ENCODE results near the gene SF3A2. TPM values are rescaled to one million over a fixed set of nuclear protein-coding genes. Genes with fewer than 3 reads are reported as not detected.

SF3A2 gene
- total RNA-seq, 1 donor from 2014 or later = 72.8 TPM

- DNase-seq (ENCODE audit: low spot score) = peak; percentile 51
These were observed 28.4 kb upstream of the SF3A2 start for GRCh38 chr19:2207991-2208860.

- no peak for DNase-seq (ENCODE audit: low spot score)
These were observed 27.6 kb upstream of the SF3A2 start for GRCh38 chr19:2208975-2209374.

GRCh38 chr19:2209408-2209807, 27.2 kb upstream of the SF3A2 start:
- no peak for DNase-seq (ENCODE audit: low spot score)

DNA sequence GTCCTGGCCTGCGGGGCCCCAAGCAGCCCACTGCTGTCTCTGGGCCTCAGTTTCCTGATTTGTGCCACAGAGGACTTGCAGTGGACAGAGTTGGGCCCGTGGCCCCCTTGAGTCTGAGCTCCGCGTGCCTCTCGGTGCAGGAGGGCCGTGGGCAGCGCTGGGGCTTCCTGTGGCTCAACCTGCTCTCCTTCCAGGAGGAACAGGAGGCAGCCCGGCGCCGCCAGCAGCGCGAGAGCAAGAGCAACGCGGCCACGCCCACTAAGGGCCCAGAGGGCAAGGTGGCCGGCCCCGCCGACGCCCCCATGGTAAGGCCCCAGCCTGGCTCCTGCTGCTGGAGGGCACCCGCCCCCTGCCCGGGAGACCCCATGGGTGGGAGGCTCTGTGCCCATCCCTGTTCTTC, 26.4 kb upstream of the SF3A2 start:
- DNase-seq (ENCODE audit: low spot score) = no peak

- DNase-seq (ENCODE audit: low spot score) = no peak
These were observed 25.5 kb upstream of the SF3A2 start for GRCh38 chr19:2210987-2211740.

GRCh38 chr19:2212861-2213711, 23.5 kb upstream of the SF3A2 start:
- DNase-seq (ENCODE audit: low spot score) = peak; percentile 62

GRCh38 chr19:2213799-2214198, 22.8 kb upstream of the SF3A2 start:
- DNase-seq (ENCODE audit: low spot score) = no peak

GRCh38 chr19:2214251-2214650, 22.4 kb upstream of the SF3A2 start:
- DNase-seq (ENCODE audit: low spot score) = no peak

DNA sequence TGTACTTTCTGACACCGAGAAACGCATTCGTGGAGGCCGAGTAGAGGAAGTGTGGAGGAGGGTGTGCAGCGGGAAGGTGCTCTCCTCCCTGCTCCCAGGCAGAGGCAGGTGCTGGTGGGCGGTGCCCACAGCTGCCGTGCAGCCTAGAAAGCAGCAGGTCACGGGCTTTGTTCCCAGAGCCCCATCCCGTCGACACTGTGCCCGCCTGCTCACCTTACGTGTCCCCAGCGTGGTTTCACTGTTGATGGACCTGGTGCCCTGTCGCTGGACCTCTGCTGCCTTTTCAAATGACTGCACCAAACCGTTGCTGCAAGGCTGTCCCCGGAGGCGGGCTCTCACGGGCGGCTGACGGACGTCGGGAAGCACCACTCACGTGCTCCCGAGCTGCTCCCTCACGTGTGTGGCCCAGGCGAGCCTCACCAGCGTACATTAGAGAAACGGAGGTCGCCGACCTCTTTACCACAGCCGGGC, 21.3 kb upstream of the SF3A2 start:
- DNase-seq (ENCODE audit: low spot score) = no peak

DNA sequence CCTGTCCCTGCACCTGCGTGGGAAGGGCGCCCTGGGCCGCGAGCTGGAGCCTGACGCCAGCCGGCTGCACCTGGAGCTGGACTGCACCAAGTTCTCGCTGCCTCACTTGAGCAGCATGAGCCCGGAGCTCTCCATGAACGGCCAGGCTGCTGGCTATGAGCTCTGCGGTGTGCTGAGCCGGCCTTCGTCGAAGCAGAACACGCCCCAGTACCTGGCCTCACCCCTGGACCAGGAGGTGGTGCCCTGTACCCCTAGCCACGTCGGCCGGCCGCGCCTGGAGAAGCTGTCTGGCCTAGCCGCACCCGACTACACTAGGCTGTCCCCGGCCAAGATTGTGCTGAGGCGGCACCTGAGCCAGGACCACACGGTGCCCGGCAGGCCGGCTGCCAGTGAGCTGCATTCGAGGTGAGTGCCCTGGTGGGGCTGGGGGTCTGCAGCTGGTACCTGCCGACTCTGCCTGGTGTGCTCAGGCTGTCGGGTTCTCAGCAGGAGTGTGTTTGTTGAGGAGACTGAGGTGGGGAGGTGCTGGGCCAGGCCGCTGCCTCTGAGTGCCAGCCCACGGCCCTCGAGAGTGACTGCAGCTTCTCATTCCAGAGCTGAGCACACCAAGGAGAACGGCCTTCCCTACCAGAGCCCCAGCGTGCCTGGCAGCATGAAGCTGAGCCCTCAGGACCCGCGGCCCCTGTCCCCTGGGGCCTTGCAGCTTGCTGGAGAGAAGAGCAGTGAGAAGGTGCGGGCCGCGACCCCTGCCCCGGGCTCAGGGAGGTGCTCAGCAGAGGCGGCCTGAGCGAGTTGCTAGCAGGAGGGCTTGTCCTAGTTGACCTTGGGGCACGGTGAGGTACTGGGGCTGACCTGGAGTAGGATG, 20.0 kb upstream of the SF3A2 start:
- DNase-seq (ENCODE audit: low spot score) = no peak

DNA sequence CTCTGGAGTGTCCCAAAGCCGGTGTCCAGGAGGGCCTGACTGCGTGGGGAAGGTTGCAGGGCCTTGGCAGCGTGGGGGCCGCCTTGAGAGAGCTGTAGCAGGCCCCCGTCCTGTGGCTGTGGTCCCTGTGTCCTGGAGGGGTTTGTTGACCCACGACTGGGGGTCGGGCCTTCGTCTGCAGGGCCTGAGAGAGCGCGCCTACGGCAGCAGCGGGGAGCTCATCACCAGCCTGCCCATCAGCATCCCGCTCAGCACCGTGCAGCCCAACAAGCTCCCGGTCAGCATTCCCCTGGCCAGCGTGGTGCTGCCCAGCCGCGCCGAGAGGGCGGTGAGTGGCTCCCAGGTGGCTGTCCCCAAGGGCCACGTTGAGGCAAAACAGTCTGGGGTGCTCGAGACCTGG, 19.0 kb upstream of the SF3A2 start:
- DNase-seq (ENCODE audit: low spot score) = no peak

- no peak for DNase-seq (ENCODE audit: low spot score)
These were observed 16.9 kb upstream of the SF3A2 start for GRCh38 chr19:2219726-2220125.

GRCh38 chr19:2221250-2221831, 15.3 kb upstream of the SF3A2 start:
- DNase-seq (ENCODE audit: low spot score) = no peak

DNA sequence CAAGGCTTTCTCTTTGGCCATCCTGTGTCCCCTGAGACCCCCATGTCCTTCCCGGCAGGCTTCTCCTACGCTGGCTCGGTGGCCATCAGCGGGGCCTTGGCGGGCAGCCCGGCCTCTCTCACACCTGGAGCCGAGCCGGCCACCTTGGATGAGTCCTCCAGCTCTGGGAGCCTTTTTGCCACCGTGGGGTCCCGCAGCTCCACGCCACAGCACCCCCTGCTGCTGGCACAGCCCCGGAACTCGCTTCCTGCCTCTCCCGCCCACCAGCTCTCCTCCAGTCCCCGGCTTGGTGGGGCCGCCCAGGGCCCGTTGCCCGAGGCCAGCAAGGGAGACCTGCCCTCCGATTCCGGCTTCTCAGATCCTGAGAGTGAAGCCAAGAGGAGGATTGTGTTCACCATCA, 14.7 kb upstream of the SF3A2 start:
- DNase-seq (ENCODE audit: low spot score) = no peak

GRCh38 chr19:2223391-2223790, 13.2 kb upstream of the SF3A2 start:
- DNase-seq (ENCODE audit: low spot score) = no peak

DNA sequence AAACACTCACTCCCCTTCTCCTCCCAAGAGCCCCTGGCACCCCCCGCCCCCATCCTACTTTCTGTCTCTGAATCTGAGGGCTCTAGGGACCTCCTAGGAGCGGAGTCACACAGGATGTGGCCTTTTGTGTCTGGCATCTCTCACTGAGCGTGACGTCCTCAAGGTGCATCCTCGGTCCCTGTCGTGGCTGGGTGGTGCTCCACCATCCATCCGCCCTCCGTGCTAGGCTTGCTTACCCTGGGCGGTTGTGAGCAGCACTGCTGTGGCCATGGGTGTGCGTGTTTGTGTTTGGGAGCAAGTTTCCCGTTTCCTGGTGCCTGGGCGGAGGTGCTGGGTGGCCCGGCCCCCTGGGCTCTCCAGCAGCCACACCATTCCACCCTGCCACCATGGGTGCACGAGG, 12.7 kb upstream of the SF3A2 start:
- no peak for DNase-seq (ENCODE audit: low spot score)

- no peak for DNase-seq (ENCODE audit: low spot score)
These were observed 11.8 kb upstream of the SF3A2 start for GRCh38 chr19:2224754-2225349.

- DNase-seq (ENCODE audit: low spot score) = no peak
These were observed 11.1 kb upstream of the SF3A2 start for GRCh38 chr19:2225415-2226050.

DNA sequence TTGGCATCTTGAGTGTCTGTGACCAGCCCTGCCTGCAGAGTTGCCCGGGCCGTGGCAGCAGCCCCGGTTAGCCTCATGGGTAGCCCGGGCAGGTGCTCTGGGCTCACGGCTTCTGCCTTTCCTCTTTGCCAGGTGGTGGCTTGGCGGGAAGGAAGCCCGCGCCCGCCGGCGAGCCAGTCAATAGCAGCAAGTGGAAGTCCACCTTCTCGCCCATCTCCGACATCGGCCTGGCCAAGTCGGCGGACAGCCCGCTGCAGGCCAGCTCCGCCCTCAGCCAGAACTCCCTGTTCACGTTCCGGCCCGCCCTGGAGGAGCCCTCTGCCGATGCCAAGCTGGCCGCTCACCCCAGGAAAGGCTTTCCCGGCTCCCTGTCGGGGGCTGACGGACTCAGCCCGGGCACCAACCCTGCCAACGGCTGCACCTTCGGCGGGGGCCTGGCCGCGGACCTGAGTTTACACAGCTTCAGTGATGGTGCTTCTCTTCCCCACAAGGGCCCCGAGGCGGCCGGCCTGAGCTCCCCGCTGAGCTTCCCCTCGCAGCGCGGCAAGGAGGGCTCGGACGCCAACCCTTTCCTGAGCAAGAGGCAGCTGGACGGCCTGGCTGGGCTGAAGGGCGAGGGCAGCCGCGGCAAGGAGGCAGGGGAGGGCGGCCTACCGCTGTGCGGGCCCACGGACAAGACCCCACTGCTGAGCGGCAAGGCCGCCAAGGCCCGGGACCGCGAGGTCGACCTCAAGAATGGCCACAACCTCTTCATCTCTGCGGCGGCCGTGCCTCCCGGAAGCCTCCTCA, 10.4 kb upstream of the SF3A2 start:
- no peak for DNase-seq (ENCODE audit: low spot score)
